ENCODE data around the gene EN2.

EN2 gene

GRCh38 chr7:155427411-155428038, 30.4 kb upstream of the EN2 start:
- DNase-seq (ENCODE audit: low spot score), result no peak
- TF ChIP-seq, protein P1, sequence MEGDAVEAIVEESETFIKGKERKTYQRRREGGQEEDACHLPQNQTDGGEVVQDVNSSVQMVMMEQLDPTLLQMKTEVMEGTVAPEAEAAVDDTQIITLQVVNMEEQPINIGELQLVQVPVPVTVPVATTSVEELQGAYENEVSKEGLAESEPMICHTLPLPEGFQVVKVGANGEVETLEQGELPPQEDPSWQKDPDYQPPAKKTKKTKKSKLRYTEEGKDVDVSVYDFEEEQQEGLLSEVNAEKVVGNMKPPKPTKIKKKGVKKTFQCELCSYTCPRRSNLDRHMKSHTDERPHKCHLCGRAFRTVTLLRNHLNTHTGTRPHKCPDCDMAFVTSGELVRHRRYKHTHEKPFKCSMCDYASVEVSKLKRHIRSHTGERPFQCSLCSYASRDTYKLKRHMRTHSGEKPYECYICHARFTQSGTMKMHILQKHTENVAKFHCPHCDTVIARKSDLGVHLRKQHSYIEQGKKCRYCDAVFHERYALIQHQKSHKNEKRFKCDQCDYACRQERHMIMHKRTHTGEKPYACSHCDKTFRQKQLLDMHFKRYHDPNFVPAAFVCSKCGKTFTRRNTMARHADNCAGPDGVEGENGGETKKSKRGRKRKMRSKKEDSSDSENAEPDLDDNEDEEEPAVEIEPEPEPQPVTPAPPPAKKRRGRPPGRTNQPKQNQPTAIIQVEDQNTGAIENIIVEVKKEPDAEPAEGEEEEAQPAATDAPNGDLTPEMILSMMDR (IDR thresholded peaks at IDR 0.05; ENCODE audit: extremely low read depth, missing control alignments), result no peak

- no peak for DNase-seq (ENCODE audit: low spot score)
- TF ChIP-seq, protein P1 (IDR thresholded peaks at IDR 0.05; ENCODE audit: extremely low read depth, missing control alignments), result no peak
These were observed 29.6 kb upstream of the EN2 start for GRCh38 chr7:155428171-155428834.

GRCh38 chr7:155429651-155430050, 28.3 kb upstream of the EN2 start:
- TF ChIP-seq, protein P1 (IDR thresholded peaks at IDR 0.05; ENCODE audit: extremely low read depth, missing control alignments), result no peak
- no peak for DNase-seq (ENCODE audit: low spot score)

GRCh38 chr7:155430606-155431005, 27.3 kb upstream of the EN2 start:
- no peak for DNase-seq (ENCODE audit: low spot score)
- TF ChIP-seq, protein P1 (IDR thresholded peaks at IDR 0.05; ENCODE audit: extremely low read depth, missing control alignments), result no peak

- TF ChIP-seq, protein P1 (IDR thresholded peaks at IDR 0.05; ENCODE audit: extremely low read depth, missing control alignments), result no peak
- no peak for DNase-seq (ENCODE audit: low spot score)
These were observed 26.7 kb upstream of the EN2 start for GRCh38 chr7:155431231-155431630.

- no peak for DNase-seq (ENCODE audit: low spot score)
- TF ChIP-seq, protein P1 (IDR thresholded peaks at IDR 0.05; ENCODE audit: extremely low read depth, missing control alignments), result no peak
These were observed 26.2 kb upstream of the EN2 start for GRCh38 chr7:155431711-155432110.

- DNase-seq (ENCODE audit: low spot score), result no peak
- TF ChIP-seq, protein P1 (IDR thresholded peaks at IDR 0.05; ENCODE audit: extremely low read depth, missing control alignments), result no peak
These were observed 22.8 kb upstream of the EN2 start for GRCh38 chr7:155435110-155435509.

Data from GM20000 (cell line).